Measurements from ENCODE around the gene GPR137B.

GPR137B gene

DNA sequence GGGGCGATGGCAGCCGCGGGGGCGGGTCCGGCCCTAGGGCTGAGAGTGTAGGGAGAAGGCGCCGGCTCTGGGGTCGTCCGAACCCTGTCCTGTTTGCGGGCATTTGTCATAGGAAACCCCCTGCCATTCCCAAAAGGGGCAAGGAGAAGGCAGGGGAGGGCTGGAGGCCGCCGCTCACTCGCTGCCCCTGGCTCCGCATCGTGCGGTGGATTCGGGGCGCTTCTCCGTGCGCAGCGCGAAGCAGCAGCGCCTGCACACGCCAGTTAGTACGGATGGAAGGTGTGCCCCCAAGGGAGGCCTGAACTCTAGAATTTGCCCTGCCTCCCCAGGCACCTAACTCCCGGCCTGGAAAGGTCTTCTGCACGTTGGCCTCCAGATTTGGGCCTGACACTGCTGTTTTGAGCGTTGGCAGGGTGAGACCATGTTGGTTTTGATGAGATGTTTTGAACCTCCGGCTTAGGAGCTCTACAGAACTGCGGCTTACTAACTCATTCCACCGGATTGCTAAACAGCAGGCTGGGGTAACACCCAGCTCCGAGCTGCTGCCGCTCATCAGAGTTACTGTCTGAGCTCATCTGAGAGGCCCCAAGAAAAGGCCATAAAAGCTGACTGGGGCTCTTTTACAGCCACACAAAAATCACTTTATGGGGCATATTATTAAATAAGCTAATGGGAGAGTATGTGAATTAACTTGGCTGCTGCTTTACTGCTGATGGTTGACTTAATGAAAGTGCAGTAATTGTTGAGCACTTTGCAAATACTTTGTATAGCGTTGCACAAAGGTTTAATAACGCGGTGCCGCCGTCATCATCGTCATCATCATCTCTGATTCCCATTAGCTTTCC lies 987 bp downstream of the GPR137B start:
- Histone ChIP-seq H3K4me1 (ENCODE audit: control insufficient read depth, insufficient read depth, low read length) (peaks cover 5% of the 10 kb centered on the region), H3K27ac (ENCODE audit: extremely low read depth, low read depth, low read length) (peak overlapping the region; percentile 55; the same call in 1 of the 2 replicates), H3K9me3 (ENCODE audit: control insufficient read depth, insufficient read depth, low read depth, low read length) (no peaks in the 10 kb centered on the region), H3K36me3 (ENCODE audit: control insufficient read depth in 2 of 2, insufficient read depth in 1 of 2, low read length in 2 of 2) (peaks cover 6 to 9% of the 10 kb centered on the region in 2 experiments; a peak in 2 of 3 replicates), H3K4me3 (ENCODE audit: low read depth, low read length) (peak overlapping the region; percentile 79)
- CTCF ChIA-PET = interaction anchor here (0.5 to 2.1 kb wide), 6 partner anchors 15 to 488 kb away, joined by 3 to 7 read pairs (median 4); no protein-coding TSS in a partner anchor
- POLR2A ChIA-PET = interaction anchor here (0.5 to 1.3 kb wide), 3 partner anchors 138 to 1483 kb away, joined by 3 to 5 read pairs (median 4); partner anchors contain the start of gene ERO1B
- 0 out of 2 replicates have a peak, but pooled peaks have one; percentile 22 for TF ChIP-seq ZBTB21 (tag by site-specific recombination; IDR thresholded peaks at IDR 0.05)
- TF ChIP-seq, protein P1, sequence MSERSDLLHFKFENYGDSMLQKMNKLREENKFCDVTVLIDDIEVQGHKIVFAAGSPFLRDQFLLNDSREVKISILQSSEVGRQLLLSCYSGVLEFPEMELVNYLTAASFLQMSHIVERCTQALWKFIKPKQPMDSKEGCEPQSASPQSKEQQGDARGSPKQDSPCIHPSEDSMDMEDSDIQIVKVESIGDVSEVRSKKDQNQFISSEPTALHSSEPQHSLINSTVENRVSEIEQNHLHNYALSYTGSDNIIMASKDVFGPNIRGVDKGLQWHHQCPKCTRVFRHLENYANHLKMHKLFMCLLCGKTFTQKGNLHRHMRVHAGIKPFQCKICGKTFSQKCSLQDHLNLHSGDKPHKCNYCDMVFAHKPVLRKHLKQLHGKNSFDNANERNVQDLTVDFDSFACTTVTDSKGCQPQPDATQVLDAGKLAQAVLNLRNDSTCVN (tag by site-specific recombination; optimal IDR thresholded peaks at IDR 0.05) = peak; percentile 61
- 0 out of 2 replicates have a peak, but pooled peaks have one; percentile 13 for TF ChIP-seq ZNF138 (tag by site-specific recombination; IDR thresholded peaks at IDR 0.05; ENCODE audit: borderline replicate concordance)
- TF ChIP-seq, protein P2, sequence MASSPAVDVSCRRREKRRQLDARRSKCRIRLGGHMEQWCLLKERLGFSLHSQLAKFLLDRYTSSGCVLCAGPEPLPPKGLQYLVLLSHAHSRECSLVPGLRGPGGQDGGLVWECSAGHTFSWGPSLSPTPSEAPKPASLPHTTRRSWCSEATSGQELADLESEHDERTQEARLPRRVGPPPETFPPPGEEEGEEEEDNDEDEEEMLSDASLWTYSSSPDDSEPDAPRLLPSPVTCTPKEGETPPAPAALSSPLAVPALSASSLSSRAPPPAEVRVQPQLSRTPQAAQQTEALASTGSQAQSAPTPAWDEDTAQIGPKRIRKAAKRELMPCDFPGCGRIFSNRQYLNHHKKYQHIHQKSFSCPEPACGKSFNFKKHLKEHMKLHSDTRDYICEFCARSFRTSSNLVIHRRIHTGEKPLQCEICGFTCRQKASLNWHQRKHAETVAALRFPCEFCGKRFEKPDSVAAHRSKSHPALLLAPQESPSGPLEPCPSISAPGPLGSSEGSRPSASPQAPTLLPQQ (tag by site-specific recombination; IDR thresholded peaks at IDR 0.05) = peak; percentile 34; the same call in 1 of the 2 replicates
- TF ChIP-seq, protein P3, sequence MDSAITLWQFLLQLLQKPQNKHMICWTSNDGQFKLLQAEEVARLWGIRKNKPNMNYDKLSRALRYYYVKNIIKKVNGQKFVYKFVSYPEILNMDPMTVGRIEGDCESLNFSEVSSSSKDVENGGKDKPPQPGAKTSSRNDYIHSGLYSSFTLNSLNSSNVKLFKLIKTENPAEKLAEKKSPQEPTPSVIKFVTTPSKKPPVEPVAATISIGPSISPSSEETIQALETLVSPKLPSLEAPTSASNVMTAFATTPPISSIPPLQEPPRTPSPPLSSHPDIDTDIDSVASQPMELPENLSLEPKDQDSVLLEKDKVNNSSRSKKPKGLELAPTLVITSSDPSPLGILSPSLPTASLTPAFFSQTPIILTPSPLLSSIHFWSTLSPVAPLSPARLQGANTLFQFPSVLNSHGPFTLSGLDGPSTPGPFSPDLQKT (IDR thresholded peaks at IDR 0.05; ENCODE audit: borderline replicate concordance, low read depth, low read length) = no peak
- TF ChIP-seq ZNF677 (tag by site-specific recombination; IDR thresholded peaks at IDR 0.05) = no peak
- no peak for TF ChIP-seq ZNF629 (tag by site-specific recombination; IDR thresholded peaks at IDR 0.05)
- 0 out of 2 replicates have a peak, but pooled peaks have one; percentile 7 for TF ChIP-seq KLF1 (tag by site-specific recombination; IDR thresholded peaks at IDR 0.05)
- no peak for TF ChIP-seq ZNF830 (tag by site-specific recombination; IDR thresholded peaks at IDR 0.05; ENCODE audit: low read depth)
- TF ChIP-seq ZFP3 (tag by site-specific recombination; IDR thresholded peaks at IDR 0.05; ENCODE audit: low read depth) = no peak
- TF ChIP-seq, protein P4, sequence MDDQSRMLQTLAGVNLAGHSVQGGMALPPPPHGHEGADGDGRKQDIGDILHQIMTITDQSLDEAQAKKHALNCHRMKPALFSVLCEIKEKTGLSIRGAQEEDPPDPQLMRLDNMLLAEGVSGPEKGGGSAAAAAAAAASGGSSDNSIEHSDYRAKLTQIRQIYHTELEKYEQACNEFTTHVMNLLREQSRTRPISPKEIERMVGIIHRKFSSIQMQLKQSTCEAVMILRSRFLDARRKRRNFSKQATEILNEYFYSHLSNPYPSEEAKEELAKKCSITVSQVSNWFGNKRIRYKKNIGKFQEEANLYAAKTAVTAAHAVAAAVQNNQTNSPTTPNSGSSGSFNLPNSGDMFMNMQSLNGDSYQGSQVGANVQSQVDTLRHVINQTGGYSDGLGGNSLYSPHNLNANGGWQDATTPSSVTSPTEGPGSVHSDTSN (CRISPR knock-in tag; IDR thresholded peaks at IDR 0.05) = 0 out of 2 replicates have a peak, but pooled peaks have one; percentile 60
- no peak for TF ChIP-seq REPIN1 (tag by site-specific recombination; IDR thresholded peaks at IDR 0.05; ENCODE audit: low read depth)
- peak; percentile 99 for TF ChIP-seq ZNF600 (tag by site-specific recombination; IDR thresholded peaks at IDR 0.05)
- no peak for TF ChIP-seq ZFP41 (tag by site-specific recombination; IDR thresholded peaks at IDR 0.05; ENCODE audit: borderline replicate concordance)
- TF ChIP-seq, protein P5, sequence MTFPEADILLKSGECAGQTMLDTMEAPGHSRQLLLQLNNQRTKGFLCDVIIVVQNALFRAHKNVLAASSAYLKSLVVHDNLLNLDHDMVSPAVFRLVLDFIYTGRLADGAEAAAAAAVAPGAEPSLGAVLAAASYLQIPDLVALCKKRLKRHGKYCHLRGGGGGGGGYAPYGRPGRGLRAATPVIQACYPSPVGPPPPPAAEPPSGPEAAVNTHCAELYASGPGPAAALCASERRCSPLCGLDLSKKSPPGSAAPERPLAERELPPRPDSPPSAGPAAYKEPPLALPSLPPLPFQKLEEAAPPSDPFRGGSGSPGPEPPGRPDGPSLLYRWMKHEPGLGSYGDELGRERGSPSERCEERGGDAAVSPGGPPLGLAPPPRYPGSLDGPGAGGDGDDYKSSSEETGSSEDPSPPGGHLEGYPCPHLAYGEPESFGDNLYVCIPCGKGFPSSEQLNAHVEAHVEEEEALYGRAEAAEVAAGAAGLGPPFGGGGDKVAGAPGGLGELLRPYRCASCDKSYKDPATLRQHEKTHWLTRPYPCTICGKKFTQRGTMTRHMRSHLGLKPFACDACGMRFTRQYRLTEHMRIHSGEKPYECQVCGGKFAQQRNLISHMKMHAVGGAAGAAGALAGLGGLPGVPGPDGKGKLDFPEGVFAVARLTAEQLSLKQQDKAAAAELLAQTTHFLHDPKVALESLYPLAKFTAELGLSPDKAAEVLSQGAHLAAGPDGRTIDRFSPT (tag by site-specific recombination; IDR thresholded peaks at IDR 0.05) = peak; percentile 73; the same call in 1 of the 2 replicates
- TF ChIP-seq, protein P6, sequence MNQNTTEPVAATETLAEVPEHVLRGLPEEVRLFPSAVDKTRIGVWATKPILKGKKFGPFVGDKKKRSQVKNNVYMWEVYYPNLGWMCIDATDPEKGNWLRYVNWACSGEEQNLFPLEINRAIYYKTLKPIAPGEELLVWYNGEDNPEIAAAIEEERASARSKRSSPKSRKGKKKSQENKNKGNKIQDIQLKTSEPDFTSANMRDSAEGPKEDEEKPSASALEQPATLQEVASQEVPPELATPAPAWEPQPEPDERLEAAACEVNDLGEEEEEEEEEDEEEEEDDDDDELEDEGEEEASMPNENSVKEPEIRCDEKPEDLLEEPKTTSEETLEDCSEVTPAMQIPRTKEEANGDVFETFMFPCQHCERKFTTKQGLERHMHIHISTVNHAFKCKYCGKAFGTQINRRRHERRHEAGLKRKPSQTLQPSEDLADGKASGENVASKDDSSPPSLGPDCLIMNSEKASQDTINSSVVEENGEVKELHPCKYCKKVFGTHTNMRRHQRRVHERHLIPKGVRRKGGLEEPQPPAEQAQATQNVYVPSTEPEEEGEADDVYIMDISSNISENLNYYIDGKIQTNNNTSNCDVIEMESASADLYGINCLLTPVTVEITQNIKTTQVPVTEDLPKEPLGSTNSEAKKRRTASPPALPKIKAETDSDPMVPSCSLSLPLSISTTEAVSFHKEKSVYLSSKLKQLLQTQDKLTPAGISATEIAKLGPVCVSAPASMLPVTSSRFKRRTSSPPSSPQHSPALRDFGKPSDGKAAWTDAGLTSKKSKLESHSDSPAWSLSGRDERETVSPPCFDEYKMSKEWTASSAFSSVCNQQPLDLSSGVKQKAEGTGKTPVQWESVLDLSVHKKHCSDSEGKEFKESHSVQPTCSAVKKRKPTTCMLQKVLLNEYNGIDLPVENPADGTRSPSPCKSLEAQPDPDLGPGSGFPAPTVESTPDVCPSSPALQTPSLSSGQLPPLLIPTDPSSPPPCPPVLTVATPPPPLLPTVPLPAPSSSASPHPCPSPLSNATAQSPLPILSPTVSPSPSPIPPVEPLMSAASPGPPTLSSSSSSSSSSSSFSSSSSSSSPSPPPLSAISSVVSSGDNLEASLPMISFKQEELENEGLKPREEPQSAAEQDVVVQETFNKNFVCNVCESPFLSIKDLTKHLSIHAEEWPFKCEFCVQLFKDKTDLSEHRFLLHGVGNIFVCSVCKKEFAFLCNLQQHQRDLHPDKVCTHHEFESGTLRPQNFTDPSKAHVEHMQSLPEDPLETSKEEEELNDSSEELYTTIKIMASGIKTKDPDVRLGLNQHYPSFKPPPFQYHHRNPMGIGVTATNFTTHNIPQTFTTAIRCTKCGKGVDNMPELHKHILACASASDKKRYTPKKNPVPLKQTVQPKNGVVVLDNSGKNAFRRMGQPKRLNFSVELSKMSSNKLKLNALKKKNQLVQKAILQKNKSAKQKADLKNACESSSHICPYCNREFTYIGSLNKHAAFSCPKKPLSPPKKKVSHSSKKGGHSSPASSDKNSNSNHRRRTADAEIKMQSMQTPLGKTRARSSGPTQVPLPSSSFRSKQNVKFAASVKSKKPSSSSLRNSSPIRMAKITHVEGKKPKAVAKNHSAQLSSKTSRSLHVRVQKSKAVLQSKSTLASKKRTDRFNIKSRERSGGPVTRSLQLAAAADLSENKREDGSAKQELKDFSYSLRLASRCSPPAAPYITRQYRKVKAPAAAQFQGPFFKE (tag by site-specific recombination; IDR thresholded peaks at IDR 0.05; ENCODE audit: borderline replicate concordance) = no peak; the same call in 1 of the 2 replicates
- TF ChIP-seq SP2 (tag by site-specific recombination; IDR thresholded peaks at IDR 0.05) = peak; percentile 13
- 0 out of 2 replicates have a peak, but pooled peaks have one; percentile 4 for TF ChIP-seq ZSCAN30 (tag by site-specific recombination; IDR thresholded peaks at IDR 0.05)
- TF ChIP-seq, protein P7, sequence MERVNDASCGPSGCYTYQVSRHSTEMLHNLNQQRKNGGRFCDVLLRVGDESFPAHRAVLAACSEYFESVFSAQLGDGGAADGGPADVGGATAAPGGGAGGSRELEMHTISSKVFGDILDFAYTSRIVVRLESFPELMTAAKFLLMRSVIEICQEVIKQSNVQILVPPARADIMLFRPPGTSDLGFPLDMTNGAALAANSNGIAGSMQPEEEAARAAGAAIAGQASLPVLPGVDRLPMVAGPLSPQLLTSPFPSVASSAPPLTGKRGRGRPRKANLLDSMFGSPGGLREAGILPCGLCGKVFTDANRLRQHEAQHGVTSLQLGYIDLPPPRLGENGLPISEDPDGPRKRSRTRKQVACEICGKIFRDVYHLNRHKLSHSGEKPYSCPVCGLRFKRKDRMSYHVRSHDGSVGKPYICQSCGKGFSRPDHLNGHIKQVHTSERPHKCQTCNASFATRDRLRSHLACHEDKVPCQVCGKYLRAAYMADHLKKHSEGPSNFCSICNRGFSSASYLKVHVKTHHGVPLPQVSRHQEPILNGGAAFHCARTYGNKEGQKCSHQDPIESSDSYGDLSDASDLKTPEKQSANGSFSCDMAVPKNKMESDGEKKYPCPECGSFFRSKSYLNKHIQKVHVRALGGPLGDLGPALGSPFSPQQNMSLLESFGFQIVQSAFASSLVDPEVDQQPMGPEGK (tag by site-specific recombination; IDR thresholded peaks at IDR 0.05) = peak; percentile 63
